SKM-1 (cell line): Measurements from ENCODE around the gene SESN3.
"Not testable (repeated sequence)": the region's sequence is repeated elsewhere in the genome, so short reads cannot be mapped to it uniquely, and the experiment has no call there.

Experiments
- DNase-seq: peaks from one replicate; lab custom pipeline; 2025; ENCODE audit not compliant: unreplicated experiment; lab: John Stamatoyannopoulos, UW

Gene SESN3

GRCh38 chr11:95231127-95231880 lies at the start of gene SESN3:
SESN3 (minus strand) TSS chr11:95231202; CDS start chr11:95230860, 342 bp downstream.
- DNase-seq, result peak; percentile 99

GRCh38 chr11:95279921-95280868 lies 49.2 kb upstream of the SESN3 start:
- peak; percentile 60 for DNase-seq

GRCh38 chr11:95277868-95278267 lies 46.9 kb upstream of the SESN3 start:
- no peak for DNase-seq

- no peak for DNase-seq
These were observed 45.1 kb upstream of the SESN3 start for GRCh38 chr11:95276139-95276538.

GRCh38 chr11:95273618-95274017 lies 42.6 kb upstream of the SESN3 start:
- DNase-seq, result not testable (repeated sequence)

- DNase-seq, result no peak
These were observed 38.2 kb upstream of the SESN3 start for GRCh38 chr11:95269036-95269819.

- no peak for DNase-seq
These were observed 37.4 kb upstream of the SESN3 start for GRCh38 chr11:95268391-95268790.

- peak; percentile 17 for DNase-seq
These were observed 36.7 kb upstream of the SESN3 start for GRCh38 chr11:95267601-95268213.

GRCh38 chr11:95266751-95267374 lies 35.9 kb upstream of the SESN3 start:
- DNase-seq, result no peak

- DNase-seq, result no peak
These were observed 33.9 kb upstream of the SESN3 start for GRCh38 chr11:95264881-95265280.

GRCh38 chr11:95262994-95263765 lies 32.2 kb upstream of the SESN3 start:
- no peak for DNase-seq

- DNase-seq, result no peak
These were observed 26.5 kb upstream of the SESN3 start for GRCh38 chr11:95257456-95257971.

- peak; percentile 95 for DNase-seq
These were observed 25.3 kb upstream of the SESN3 start for GRCh38 chr11:95256321-95256779.

GRCh38 chr11:95255251-95256145 lies 24.5 kb upstream of the SESN3 start:
- no peak for DNase-seq

- DNase-seq, result no peak
These were observed 23.7 kb upstream of the SESN3 start for GRCh38 chr11:95254716-95255115.

GRCh38 chr11:95254131-95254704 lies 23.2 kb upstream of the SESN3 start:
- peak; percentile 93 for DNase-seq

GRCh38 chr11:95253141-95253540 lies 22.1 kb upstream of the SESN3 start:
- DNase-seq, result no peak

GRCh38 chr11:95252586-95252985 lies 21.6 kb upstream of the SESN3 start:
- no peak for DNase-seq
